Measurements from ENCODE around the gene UMODL1.

DNA sequence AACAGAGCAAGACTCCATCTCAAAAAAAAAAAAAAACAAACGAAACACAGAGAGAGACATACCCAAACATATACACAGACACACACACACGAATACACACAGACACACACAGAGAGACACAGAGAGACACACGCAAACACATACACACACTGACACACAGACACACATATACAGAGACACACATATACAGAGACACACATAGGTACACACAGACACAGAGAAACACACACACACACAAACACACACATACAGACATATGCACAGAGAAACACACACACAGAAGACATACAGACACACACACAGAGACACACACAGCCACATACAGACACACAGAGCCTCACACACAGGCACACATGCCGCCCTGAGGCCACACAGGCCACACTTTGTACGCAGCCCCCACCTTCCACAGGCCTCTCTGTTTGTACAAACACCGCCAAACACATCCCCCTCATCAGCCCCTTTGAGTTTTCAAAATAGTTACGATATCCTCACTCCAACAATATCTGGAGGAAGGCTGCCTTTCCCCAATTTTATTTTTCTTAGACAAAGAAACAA lies 90.4 kb downstream of the UMODL1 start:
- TF ChIP-seq POLR2A (IDR thresholded peaks at IDR 0.05; ENCODE audit: low read length), result no peak
- no peak for TF ChIP-seq GATA1 (IDR thresholded peaks at IDR 0.05; ENCODE audit: low read depth, low read length)

All from erythroblast (primary cell).